Neuronal stem cell (in vitro differentiated cells): Measurements from ENCODE around the gene HFE.

Experiments used
- DNase-seq: peaks from one replicate; pipeline ENCODE4 v3.0.0-alpha.2; 2013; ENCODE audit warnings: low spot score
- H2AFZ ChIP-seq: one replicate; pipeline ENCODE4 v1.6.1; 2013; ENCODE audit warnings: mild to moderate bottlenecking, low read length, inconsistent platforms
- H2AK5ac ChIP-seq: 2 replicates; pipeline ENCODE4 v1.6.1; 2013; ENCODE audit warnings: low read depth, mild to moderate bottlenecking, inconsistent platforms, low read length, moderate library complexity, mixed read lengths
- H2BK120ac ChIP-seq: 2 replicates; pipeline ENCODE4 v1.6.1; 2013; ENCODE audit warnings: low read depth, mild to moderate bottlenecking, inconsistent platforms, low read length, moderate library complexity, mixed read lengths
- H2BK12ac ChIP-seq: one replicate; pipeline ENCODE4 v1.6.1; 2013; ENCODE audit warnings: low read length, inconsistent platforms
- H2BK15ac ChIP-seq: 2 replicates; pipeline ENCODE4 v1.6.1; 2013; ENCODE audit warnings: mild to moderate bottlenecking, low read length, inconsistent platforms, mixed read lengths
- H2BK5ac ChIP-seq: one replicate; pipeline ENCODE4 v1.6.1; 2013; ENCODE audit warnings: inconsistent platforms, mild to moderate bottlenecking, low read length, moderate library complexity
- H3K14ac ChIP-seq: one replicate; pipeline ENCODE4 v1.6.1; 2013; ENCODE audit warnings: low read length, inconsistent platforms
- H3K18ac ChIP-seq: 2 replicates; pipeline ENCODE4 v1.6.1; 2013; ENCODE audit warnings: low read length, inconsistent platforms
- H3K23ac ChIP-seq: 2 replicates; pipeline ENCODE4 v1.6.1; 2013; ENCODE audit warnings: low read depth, mild to moderate bottlenecking, mixed read lengths, low read length, inconsistent platforms; ENCODE audit not compliant: poor library complexity
- H3K27ac ChIP-seq: replicated peaks from 3 replicates; pipeline ENCODE4 v1.5.1; 2013; ENCODE audit warnings: low read length, inconsistent platforms
- H3K27me3 ChIP-seq, 3 experiments: 2 replicates each; pipeline ENCODE4 v1.6.1; 2013; ENCODE audit warnings: low read length in 3 of 3, mild to moderate bottlenecking in 2 of 3, inconsistent platforms in 1 of 3, low read depth in 1 of 3, mixed read lengths in 1 of 3, moderate library complexity in 1 of 3; ENCODE audit not compliant: control insufficient read depth in 3 of 3, insufficient read depth in 3 of 3
- H3K36me3 ChIP-seq, 2 donors: replicated peaks in 1 of 2; 2 replicates each; pipeline ENCODE4 v1.6.1; 2013; ENCODE audit warnings: low read length in 2 of 2; ENCODE audit not compliant: control insufficient read depth in 2 of 2, insufficient read depth in 2 of 2
- H3K4ac ChIP-seq: 2 replicates; pipeline ENCODE4 v1.6.1; 2013; ENCODE audit warnings: inconsistent platforms, mild to moderate bottlenecking, low read length, moderate library complexity
- H3K4me1 ChIP-seq, 2 donors: 1 replicate in 1 of 2; 2 replicates in 1 of 2; pipeline ENCODE4 v1.6.1; 2013; ENCODE audit warnings: low read length in 2 of 2, low read depth in 1 of 2; ENCODE audit not compliant: control insufficient read depth in 2 of 2, insufficient read depth in 1 of 2
- H3K4me2 ChIP-seq: one replicate; pipeline ENCODE4 v1.6.1; 2013; ENCODE audit warnings: mild to moderate bottlenecking, low read length, inconsistent platforms; ENCODE audit not compliant: insufficient read depth, poor library complexity, severe bottlenecking
- H3K4me3 ChIP-seq, 2 donors: 2 replicates each; pipeline ENCODE4 v1.5.1; 2013; ENCODE audit warnings: low read length in 2 of 2, mild to moderate bottlenecking in 2 of 2, inconsistent platforms in 1 of 2, moderate library complexity in 1 of 2
- H3K79me1 ChIP-seq: one replicate; pipeline ENCODE4 v1.6.1; 2013; ENCODE audit warnings: low read depth, mild to moderate bottlenecking, inconsistent platforms, low read length, moderate library complexity
- H3K9ac ChIP-seq: one replicate; pipeline ENCODE4 v1.6.1; 2013; ENCODE audit warnings: mild to moderate bottlenecking, low read depth, low read length, inconsistent platforms; ENCODE audit not compliant: poor library complexity
- H3K9me3 ChIP-seq, 2 donors: replicated peaks in 1 of 2; 2 replicates each; pipeline versions ENCODE3 to v1.6.1; 2013; ENCODE audit warnings: low read length in 2 of 2, mild to moderate bottlenecking in 2 of 2, inconsistent platforms in 1 of 2, low read depth in 1 of 2, mixed read lengths in 1 of 2, moderate library complexity in 1 of 2; ENCODE audit not compliant: control insufficient read depth in 2 of 2, insufficient read depth in 1 of 2
- H4K8ac ChIP-seq: one replicate; pipeline ENCODE4 v1.6.1; 2013; ENCODE audit warnings: low read depth, mild to moderate bottlenecking, inconsistent platforms, low read length, moderate library complexity
- H4K91ac ChIP-seq: one replicate; pipeline ENCODE4 v1.6.1; 2013; ENCODE audit warnings: low read length, low read depth, mild to moderate bottlenecking, inconsistent platforms; ENCODE audit not compliant: poor library complexity
- whole genome bisulfite sequencing, 2 donors: extraction: QIAGEN DNeasy Blood & Tissue Kit; methylation state at CpG; one replicate each; pipeline ENCODE4 v1.1.7; 2013; ENCODE audit warnings: missing lambda C conversion rate in 2 of 2, mixed read lengths in 1 of 2; ENCODE audit not compliant: insufficient read length in 2 of 2, insufficient replicate concordance in 1 of 2; ENCODE audit errors: extremely low coverage in 2 of 2; 5-methylcytosine and 5-hydroxymethylcytosine counted together

Gene HFE

DNA sequence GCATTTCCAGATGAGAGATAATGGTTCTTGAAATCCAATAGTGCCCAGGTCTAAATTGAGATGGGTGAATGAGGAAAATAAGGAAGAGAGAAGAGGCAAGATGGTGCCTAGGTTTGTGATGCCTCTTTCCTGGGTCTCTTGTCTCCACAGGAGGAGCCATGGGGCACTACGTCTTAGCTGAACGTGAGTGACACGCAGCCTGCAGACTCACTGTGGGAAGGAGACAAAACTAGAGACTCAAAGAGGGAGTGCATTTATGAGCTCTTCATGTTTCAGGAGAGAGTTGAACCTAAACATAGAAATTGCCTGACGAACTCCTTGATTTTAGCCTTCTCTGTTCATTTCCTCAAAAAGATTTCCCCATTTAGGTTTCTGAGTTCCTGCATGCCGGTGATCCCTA is 6.8 kb downstream of the HFE start:
- Histone ChIP-seq H3K4ac (no peak overlapping the region), H3K4me1 (peaks cover 0 to 3% of the 10 kb centered on the region in 2 donors), H3K79me1 (no peaks in the 10 kb centered on the region), H4K8ac (no peak overlapping the region), H3K36me3 (no peaks in the 10 kb centered on the region), H3K23ac (no peak overlapping the region), H2BK15ac (no peak overlapping the region), H2BK120ac (no peak overlapping the region), H2AK5ac (no peak overlapping the region), H2AFZ (no peak overlapping the region), H2BK12ac (no peak overlapping the region), H3K9ac (no peak overlapping the region), H3K4me2 (no peak overlapping the region), H3K14ac (no peak overlapping the region), H3K27ac (no peak overlapping the region), H3K18ac (no peak overlapping the region), H2BK5ac (no peak overlapping the region), H3K27me3 (no peaks in the 10 kb centered on the region), H4K91ac (no peak overlapping the region), H3K9me3 (no peaks in the 10 kb centered on the region), H3K4me3 (no peak overlapping the region)
- no CpG with 5 or more reads among the region's 5 CpGs for WGBS, 2 donors
- DNase-seq, result no peak

DNA sequence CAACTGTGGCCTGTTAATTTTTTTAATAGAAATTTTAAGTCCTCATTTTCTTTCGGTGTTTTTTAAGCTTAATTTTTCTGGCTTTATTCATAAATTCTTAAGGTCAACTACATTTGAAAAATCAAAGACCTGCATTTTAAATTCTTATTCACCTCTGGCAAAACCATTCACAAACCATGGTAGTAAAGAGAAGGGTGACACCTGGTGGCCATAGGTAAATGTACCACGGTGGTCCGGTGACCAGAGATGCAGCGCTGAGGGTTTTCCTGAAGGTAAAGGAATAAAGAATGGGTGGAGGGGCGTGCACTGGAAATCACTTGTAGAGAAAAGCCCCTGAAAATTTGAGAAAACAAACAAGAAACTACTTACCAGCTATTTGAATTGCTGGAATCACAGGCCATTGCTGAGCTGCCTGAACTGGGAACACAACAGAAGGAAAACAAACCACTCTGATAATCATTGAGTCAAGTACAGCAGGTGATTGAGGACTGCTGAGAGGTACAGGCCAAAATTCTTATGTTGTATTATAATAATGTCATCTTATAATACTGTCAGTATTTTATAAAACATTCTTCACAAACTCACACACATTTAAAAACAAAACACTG is 10.1 kb downstream of the HFE start:
- Histone ChIP-seq H3K9ac (no peak overlapping the region), H3K36me3 (no peaks in the 10 kb centered on the region), H3K14ac (no peak overlapping the region), H3K79me1 (no peaks in the 10 kb centered on the region), H3K9me3 (no peaks in the 10 kb centered on the region), H3K4me3 (no peak overlapping the region), H3K27me3 (no peaks in the 10 kb centered on the region), H2AFZ (peak overlapping the region; percentile 42), H3K27ac (no peak overlapping the region), H3K4me2 (no peak overlapping the region), H3K18ac (no peak overlapping the region), H2BK12ac (no peak overlapping the region), H3K4ac (no peak overlapping the region), H3K4me1 (peaks cover 0 to 3% of the 10 kb centered on the region in 2 donors), H2BK120ac (no peak overlapping the region), H3K23ac (no peak overlapping the region), H4K8ac (no peak overlapping the region), H2AK5ac (no peak overlapping the region), H4K91ac (no peak overlapping the region), H2BK15ac (no peak overlapping the region), H2BK5ac (no peak overlapping the region)
- DNase-seq, result peak; percentile 50
- no CpG with 5 or more reads among the region's 5 CpGs for WGBS, 2 donors

DNA sequence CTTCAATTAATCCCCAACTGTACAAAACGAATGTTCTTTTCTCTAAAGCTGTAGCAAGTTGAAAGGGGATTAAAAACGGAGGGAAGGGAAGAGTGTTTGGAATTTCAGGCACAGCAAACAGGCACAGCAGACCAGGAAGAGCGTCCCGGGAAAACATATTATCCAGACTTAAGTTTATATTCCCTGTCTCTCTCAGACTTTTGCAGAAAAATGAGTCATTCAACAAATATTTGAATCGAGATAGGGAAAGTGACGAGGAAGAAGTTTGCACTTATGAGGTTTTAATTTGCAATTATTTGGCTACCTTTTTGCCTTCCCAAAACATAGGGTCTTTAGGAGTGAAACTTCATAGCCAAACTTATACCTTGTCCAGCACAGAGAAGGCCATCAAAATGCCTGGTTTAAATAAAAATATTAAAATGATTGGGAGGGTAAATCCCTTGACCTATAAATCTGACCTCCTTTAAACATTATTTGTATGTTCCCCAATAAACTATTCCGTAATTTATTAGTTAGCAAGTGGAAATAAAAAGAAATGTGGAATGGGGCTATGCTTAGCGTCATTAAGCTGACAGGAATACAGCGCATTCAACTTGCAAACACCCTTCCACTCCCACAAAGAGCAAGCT is 16.0 kb downstream of the HFE start:
- Histone ChIP-seq H3K9me3 (peaks cover 5 to 14% of the 10 kb centered on the region in 2 donors), H2BK5ac (no peak overlapping the region), H3K9ac (no peak overlapping the region), H3K36me3 (no peaks in the 10 kb centered on the region), H3K27me3 (no peaks in the 10 kb centered on the region), H3K79me1 (no peaks in the 10 kb centered on the region), H4K8ac (no peak overlapping the region), H4K91ac (no peak overlapping the region), H2AK5ac (no peak overlapping the region), H3K18ac (no peak overlapping the region), H2BK12ac (no peak overlapping the region), H2BK15ac (no peak overlapping the region), H3K14ac (no peak overlapping the region), H3K4me1 (peaks cover 4 to 6% of the 10 kb centered on the region in 2 donors), H3K27ac (peak overlapping the region; percentile 72), H3K23ac (no peak overlapping the region), H2AFZ (peak overlapping the region; percentile 50), H3K4me2 (no peak overlapping the region), H2BK120ac (no peak overlapping the region), H3K4me3 (peak overlapping the region in 1 of 2 donors; percentile 51), H3K4ac (no peak overlapping the region)
- DNase-seq, result no peak
- WGBS, 2 donors, result no CpG with 5 or more reads among the region's 9 CpGs

DNA sequence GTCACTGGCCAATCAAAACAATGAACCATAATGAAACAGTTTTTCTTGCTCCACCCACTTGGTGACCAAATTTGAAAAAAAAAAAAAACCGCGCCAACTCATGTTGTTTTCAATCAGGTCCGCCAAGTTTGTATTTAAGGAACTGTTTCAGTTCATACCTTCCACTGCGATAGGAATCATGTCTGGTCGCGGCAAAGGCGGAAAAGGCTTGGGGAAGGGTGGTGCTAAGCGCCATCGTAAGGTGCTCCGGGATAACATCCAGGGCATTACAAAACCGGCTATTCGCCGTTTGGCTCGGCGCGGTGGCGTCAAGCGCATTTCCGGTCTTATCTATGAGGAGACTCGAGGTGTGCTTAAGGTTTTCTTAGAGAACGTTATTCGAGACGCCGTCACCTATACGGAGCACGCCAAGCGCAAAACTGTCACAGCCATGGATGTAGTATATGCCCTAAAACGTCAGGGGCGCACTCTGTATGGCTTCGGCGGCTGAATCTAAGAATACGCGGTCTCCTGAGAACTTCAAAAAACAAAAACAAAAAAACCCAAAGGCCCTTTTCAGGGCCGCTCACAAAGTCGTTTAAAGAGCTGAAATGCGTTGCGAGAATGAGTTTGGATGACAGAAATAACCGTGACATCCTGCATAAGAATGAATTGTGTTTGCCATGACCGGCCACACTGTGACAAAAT is 16.7 kb downstream of the HFE start:
- WGBS, 2 donors, result no CpG with 5 or more reads among the region's 39 CpGs
- peak overlapping the region; percentile 56 for H3K18ac ChIP-seq
- no peaks in the 10 kb centered on the region for H3K27me3 ChIP-seq
- H4K91ac ChIP-seq, result no peak overlapping the region
- peak overlapping the region; percentile 88 for H3K27ac ChIP-seq
- H4K8ac ChIP-seq, result no peak overlapping the region
- no peaks in the 10 kb centered on the region for H3K36me3 ChIP-seq
- no peak overlapping the region for H2BK12ac ChIP-seq
- H2AFZ ChIP-seq, result peak overlapping the region; percentile 50
- H3K23ac ChIP-seq, result peak overlapping the region; percentile 98
- no peak overlapping the region for H3K4ac ChIP-seq
- H3K9ac ChIP-seq, result peak overlapping the region; percentile 68
- H2AK5ac ChIP-seq, result no peak overlapping the region
- peak; percentile 87 for DNase-seq
- H2BK120ac ChIP-seq, result no peak overlapping the region
- no peak overlapping the region for H3K14ac ChIP-seq
- H3K79me1 ChIP-seq, result no peaks in the 10 kb centered on the region
- peak overlapping the region; percentile 54 for H3K4me2 ChIP-seq
- no peak overlapping the region for H2BK5ac ChIP-seq
- peak overlapping the region; percentile 51 to 80 for H3K4me3 ChIP-seq
- H3K9me3 ChIP-seq, result peaks cover 5 to 14% of the 10 kb centered on the region in 2 donors
- H3K4me1 ChIP-seq, result peaks cover 4 to 6% of the 10 kb centered on the region in 2 donors
- H2BK15ac ChIP-seq, result no peak overlapping the region
